Stimulated activated CD4-positive, alpha-beta T cell treated with anti-CD3 and anti-CD28 coated beads, Interleukin-2, amount 100 ng/mL, for 4 hours (primary cell): Measurements from ENCODE around the gene SASH3.

ENCODE experiments used
- DNase-seq: peaks from one replicate; pipeline ENCODE4 v3.0.0-alpha.2; 2020; ENCODE audit warnings: low read depth

Gene SASH3

GRCh38 chrX:129783291-129783713 lies 3.6 kb downstream of the SASH3 start:
- no peak for DNase-seq

GRCh38 chrX:129784371-129784770 lies 4.6 kb downstream of the SASH3 start:
- DNase-seq, result no peak

DNA sequence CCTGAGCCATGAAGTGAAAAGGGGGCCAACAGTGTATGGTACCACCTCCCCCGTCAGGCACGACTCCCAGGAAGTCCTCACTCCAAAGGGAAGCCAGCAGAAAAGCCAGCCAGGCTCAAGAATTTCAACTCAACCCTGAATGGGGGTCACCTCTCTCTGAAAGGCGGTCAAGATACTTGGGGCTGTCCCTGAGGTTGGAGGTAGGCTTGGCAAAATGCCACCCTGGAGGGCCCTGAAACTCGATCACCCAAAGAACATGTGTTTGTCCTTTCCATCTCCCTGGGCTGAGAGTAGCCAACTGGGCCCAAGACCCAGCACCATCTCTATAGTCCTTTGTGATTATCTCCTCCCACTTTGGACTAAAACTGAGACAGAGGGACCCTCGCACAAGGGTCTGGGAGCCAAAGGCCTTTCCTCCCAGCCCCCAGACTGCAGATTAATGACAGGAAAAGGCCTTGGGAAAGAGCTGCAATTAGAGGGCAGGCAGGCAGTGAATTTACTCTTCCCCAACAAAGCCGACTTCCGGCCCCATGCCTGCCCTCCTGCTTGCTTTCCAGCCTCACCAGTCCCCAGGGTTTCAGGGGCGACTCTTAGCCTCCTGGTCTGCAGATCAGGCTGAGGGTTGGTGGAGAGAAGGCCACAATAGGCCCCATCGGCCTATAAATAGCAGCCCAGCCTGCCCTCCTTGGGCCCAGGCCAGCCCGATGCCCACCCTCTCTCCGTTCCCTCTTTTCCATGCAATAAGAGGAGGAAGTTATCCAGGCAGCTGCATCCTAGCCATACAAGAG lies 5.6 kb downstream of the SASH3 start:
- DNase-seq, result no peak

DNA sequence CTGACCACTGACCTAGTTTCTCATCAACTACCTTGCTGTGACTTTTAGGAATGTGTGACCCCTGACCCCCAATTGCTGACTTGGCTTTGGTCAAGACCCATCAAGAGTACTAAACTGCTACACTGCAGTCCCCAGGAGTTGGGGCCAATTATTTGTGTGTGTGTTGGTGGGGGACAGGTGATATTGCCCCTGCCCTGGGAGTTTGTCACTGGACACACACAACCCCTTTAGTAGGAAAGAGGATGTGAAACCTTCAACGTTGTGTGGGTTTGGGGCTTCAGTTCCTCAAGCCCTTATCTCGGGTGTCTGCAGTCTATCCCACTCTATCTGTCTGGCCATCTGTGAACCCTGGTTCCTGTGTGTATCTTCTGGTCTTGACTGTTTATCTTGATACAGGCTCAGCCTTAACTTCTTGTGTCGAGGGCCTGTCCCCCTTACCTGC lies 6.5 kb downstream of the SASH3 start:
- no peak for DNase-seq

- no peak for DNase-seq
Measured at GRCh38 chrX:129787336-129788055, 7.7 kb downstream of the SASH3 start.

GRCh38 chrX:129788527-129788926 lies 8.8 kb downstream of the SASH3 start:
- no peak for DNase-seq

GRCh38 chrX:129790146-129790545 lies 10.4 kb downstream of the SASH3 start:
- no peak for DNase-seq

DNA sequence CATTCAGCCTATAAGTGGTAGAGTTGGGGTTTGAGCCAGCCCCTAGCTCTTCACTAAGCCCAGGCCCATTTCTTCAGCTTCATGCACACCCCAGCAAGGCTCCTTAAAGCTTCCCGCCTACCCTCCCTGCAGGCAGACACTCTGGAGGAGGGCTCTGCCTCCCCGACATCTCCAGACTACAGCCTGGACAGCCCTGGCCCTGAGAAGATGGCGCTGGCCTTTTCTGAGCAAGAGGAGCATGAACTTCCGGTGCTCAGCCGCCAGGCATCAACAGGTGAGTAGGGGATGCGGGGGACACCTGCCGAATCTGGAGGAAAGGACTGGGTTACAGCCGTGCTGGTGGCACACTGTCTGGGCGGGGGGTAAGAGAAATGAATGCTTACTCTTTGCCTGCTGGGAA lies 11.1 kb downstream of the SASH3 start:
- DNase-seq, result no peak

DNA sequence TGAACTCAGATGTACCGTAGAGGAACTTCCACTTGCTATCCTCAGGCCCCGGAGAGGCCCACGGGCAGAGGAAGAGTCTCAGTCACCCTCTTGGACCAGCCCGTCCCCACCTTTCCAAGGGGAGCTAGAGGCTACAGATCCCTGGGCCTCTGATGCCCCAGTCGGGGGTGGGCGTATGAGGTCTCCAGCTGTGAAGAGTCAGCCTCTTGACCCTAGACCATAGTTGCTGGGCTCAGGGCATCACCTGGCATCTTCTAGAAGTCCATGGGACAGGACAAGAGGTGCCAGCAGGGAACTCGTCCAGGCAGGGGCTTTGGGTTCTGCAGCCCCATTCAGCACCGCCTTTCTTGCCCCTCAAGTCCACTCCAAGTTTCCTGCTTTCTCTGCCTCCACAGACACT lies 11.6 kb downstream of the SASH3 start:
- DNase-seq, result no peak

DNA sequence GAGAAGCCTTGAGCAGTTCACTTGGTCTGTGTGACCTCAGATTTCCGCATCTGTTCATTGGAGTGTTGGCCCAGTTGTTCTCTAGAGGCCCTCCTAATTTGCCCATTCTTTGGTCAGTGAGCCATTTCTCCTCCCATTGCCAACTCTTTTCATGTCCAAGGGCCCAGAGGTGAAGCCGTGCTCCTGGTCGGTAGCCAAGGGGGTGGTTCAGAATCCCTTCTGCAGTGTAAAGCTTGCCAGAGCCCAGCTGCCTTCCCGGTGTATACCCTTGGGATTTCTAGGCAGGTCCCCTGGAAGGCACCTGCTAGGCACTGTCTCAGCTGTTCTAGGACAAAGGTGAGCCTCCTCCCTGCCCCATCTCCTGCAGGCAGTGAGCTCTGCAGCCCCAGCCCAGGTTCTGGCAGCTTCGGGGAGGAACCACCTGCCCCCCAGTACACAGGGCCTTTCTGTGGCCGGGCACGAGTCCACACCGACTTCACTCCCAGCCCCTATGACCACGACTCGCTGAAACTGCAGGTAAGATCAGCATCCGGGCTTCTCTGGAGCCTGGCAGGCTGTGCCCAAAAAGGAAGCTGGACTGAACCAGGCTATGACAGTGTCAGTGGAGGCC lies 12.3 kb downstream of the SASH3 start:
- DNase-seq, result no peak

- DNase-seq, result no peak
Measured at GRCh38 chrX:129792586-129793291, 13.0 kb downstream of the SASH3 start.

DNA sequence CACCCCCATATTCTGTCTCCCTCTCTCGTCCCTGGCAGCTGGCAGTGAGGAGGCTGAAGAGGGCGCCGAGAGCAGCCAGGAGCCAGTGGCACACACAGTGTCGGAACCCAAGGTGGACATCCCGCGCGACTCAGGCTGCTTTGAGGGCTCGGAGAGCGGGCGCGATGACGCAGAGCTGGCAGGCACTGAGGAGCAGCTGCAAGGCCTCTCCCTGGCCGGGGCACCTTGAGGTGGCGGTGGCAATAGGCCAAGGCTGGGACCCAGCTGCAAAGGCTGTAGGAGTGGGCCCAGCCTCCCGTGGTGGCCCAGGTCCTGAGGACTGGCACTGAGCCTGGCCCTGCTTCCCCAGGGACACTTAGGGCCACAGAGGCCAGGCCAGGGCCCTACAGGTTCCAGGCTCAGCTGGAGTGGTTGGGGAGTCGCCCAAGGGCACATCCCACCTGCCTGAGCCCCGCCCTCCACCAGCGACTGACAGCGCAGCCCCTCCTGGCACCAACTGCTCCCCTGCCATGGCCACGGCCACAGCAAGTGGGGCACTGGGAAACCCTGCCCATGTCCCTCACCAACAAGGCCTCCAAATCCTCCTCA lies 13.9 kb downstream of the SASH3 start:
- no peak for DNase-seq

- DNase-seq, result no peak
Measured at GRCh38 chrX:129795584-129795983, 15.8 kb downstream of the SASH3 start.

DNA sequence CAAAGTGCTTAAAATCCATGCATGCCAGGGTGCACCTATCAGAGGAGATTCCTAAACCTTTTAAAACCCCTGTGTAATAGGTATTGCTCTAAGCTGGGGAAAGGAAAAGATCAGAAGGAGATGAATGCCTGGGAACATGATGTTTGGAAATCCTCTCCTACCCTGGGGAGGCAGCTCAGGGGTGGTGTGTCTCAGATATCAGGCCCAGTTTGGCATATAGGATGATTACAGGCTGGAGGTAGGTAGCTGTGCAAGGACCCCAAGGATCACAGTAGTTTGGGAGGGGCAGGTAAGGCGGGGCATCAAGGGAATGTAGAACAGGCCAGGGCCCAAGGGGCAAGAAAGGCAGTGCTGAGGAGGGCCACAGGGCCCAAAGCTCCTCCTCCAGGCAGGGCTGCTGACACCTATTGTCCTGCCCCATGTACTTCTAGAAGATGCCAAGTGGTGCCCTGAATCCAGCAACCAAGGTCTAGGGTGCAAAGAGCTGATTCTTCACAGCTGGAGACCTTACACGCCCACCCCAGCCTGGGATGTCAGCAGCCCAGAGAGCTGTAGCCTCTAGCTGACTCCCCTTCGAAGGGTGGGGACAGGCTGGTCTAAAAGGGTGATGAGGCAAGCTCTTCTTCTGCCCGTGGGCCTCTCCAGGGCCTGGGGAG lies 17.6 kb downstream of the SASH3 start:
- DNase-seq, result no peak

DNA sequence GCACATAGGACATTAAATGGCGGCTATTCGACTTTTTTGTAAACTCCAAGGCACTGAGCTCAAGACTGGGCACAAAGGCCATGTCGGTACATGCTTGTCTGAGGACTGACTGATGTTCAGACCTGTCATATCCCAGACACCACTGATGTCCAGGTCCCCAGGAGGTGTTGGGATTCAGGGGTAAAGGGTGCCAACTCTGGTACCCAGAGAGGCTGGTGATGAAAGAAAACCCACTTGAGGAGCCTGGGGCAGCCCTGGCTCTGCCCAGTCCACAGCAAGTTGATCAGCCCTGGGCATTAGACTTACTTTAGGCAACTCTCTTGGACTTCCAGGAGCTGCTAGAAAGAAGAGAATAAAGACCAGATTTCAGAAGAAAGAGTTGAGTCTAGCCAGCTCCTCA lies 18.7 kb downstream of the SASH3 start:
- no peak for DNase-seq

DNA sequence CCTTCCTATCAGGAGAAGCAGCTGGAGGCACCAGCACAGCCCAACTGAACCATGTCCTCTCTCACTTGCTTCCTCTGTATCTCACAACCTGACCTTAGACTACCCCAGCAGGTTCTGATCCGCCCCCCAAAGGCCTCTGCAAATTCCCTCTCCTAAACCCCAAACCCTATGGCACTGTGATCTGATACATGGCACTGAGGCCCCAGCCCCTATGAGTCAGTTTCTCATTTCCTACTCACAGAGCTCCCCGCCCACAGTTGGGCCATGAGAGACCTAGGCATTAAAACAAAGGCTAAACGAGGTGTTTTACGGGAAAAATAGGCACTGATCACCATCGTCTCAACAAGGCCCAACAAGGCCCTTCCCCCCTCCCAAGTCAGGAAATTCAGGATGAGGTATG lies 19.1 kb downstream of the SASH3 start:
- DNase-seq, result peak; percentile 24

- no peak for DNase-seq
Measured at GRCh38 chrX:129800186-129800585, 20.4 kb downstream of the SASH3 start.

GRCh38 chrX:129802863-129803262 lies 23.1 kb downstream of the SASH3 start:
- DNase-seq, result no peak

- DNase-seq, result no peak
Measured at GRCh38 chrX:129804806-129805205, 25.1 kb downstream of the SASH3 start.

DNA sequence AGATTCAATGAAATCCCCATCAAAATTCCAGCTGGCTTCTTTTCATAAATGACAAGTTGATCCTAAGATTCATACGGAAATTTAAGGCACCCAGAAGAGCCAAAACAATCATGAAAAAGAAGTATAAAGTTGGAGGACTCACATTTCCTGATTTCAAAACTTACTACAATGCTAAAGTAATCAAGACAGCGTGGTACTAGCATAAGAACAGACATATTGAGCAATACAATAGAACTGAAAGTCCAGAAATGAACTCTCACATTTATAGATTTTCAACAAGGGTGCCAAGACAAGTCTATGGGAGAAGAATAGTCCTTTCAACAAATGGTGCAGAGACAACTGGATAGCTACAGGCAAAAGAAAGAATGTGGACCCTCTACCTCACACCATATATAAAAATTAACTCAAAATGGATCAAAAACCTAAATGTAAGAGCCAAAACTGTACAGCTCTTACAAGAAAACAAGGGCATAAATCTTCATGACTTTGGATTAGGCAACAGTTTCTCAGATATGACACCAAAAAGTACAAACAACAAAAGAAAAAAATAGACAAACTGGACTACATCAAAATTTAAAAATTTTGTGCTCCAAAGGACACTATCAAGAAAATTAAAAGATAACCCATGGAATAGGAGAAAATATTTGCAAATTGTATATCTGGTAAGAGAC lies 28.5 kb downstream of the SASH3 start:
- DNase-seq, result no peak
